ENCODE measurements around the gene CNOT8. TPM values are rescaled to one million over a fixed set of nuclear protein-coding genes. Genes with fewer than 3 reads are reported as not detected.

The CNOT8 gene
- 54.9 and 59.7 TPM in 2 replicates for total RNA-seq

DNA sequence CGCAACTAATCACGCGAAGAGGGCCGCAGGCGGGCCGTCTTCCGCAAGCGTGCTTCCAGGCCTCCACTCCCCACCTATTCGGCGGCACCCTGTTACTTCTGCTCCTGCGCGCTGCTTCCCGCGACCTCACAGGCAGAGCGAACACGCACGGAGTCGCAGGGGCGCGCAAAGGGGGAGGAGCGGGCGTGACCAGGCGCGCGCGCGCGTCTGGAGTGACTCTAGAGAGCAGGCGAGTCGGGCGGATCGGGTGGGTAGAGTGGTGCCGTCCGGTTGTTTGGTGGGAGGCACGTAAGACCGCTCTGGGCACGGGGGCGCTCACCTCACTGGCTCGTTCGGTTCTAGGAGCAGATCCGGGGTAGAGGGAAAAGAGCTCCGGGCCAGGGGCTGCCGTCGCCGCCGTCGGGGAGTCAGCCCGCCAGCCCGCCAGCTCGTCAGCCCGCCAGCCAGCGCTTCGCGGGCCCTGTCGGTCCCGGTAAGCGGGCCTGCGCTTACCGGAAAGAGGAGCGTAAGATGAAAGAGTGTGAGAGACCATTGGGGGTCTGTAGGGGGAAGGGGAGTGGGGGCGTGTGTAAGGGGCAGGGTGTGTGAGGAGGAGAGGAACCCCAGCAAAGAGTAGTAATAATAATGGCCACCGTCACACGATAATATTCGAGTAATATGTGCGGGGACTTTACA lies at the start of gene CNOT8:
TSS of gene CNOT8 (plus strand) at position 331 of the 675 bp plus-strand sequence. CDS start 4,652 bp downstream, outside the sequence.

DNA sequence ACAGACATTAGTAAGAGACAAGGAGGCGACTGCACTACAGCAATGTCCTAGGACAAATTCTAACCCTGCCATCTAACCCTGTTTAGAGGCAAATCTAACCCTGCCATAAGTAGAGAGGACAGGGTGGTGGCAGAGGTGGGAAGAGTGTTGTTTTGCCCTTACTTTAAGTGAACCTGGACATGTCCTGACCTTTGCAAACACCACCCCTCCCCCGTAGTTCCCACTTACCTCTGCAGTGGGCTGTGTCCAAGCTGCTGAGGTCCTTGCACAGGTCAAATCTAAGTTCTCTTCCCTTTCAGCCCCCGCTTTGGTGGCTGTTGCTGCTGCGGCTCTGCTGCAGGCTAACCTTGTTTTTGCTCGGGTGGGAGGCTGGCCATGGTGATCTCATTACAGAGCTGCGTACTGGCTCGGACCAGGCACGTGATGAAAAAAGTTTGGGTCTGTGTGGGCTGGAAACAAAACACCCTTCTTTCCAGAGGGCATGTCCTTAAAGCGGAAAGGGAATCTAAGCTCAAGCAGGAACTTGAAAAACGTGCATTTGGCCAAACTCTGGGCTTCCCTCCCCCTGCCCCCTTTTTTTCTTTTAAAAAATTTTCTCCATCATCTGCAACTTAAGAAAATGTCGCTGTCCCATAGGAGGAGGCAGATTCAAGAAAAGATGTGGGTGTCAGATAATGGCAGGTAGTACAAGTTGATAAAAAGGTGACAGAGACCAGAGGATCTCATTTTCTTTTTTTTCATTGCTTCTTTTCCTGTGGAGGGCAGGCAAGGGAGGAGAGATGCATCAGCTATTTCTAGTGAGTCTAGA lies 8.0 kb upstream of the CNOT8 start, which contains the start of gene FAXDC2:
TSS of gene FAXDC2 (minus strand) at position 349 of the 808 bp plus-strand sequence. CDS start 12,425 bp downstream, outside the sequence.

Other genes with a start within 250 kb of the CNOT8 start
- gene LARP1, start 103.2 kb upstream of the CNOT8 start, total RNA-seq = 77.5 and 101 TPM in 2 replicates
- 6.7 and 13.7 TPM in 2 replicates for gene FAXDC2, start 8.0 kb upstream of the CNOT8 start, total RNA-seq
- gene GEMIN5, start 79.6 kb downstream of the CNOT8 start, total RNA-seq = 8.6 and 10.7 TPM in 2 replicates
- gene MRPL22, start 82.4 kb downstream of the CNOT8 start, total RNA-seq = 12.0 and 35.9 TPM in 2 replicates
- under 0.01 TPM in 1 of 2 replicates, not detected in the other for gene KIF4B, start 155.1 kb downstream of the CNOT8 start, total RNA-seq

All from pericardium fibroblast (primary cell).